ENCODE data around the gene PAK5.

Gene PAK5

DNA sequence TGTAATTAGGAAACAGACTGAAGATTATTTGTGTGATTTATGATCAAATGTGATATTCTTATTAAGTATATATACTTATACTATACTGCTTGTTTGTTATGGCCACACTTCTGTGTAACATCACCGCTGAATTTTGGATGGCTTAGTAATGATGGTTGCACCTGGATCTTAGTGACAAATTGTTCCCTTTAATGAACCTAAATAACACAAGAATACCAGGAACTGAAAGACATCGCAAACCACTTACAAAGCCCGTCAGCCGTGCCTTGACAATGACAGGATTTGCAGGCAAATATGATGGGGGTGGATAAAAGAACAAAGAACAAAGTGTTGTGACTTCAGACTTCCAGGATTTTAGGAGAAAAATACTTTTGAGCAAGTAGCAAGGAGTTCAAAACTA, 257.4 kb downstream of the PAK5 start:
- no peak for TF ChIP-seq CTCF (IDR thresholded peaks at IDR 0.05; ENCODE audit: low read depth, low read length, missing control alignments)
- DNase-seq (ENCODE audit: low read depth), result no peak

GRCh38 chr20:9578594-9578993, 260.3 kb downstream of the PAK5 start:
- TF ChIP-seq CTCF (IDR thresholded peaks at IDR 0.05; ENCODE audit: low read depth, low read length, missing control alignments), result no peak
- DNase-seq (ENCODE audit: low read depth), result no peak
- in situ Hi-C loops (cut with HindIII; ENCODE audit: low sequenced_read_pairs), result no loop called here
- no peak overlapping the region for H3K4me3 ChIP-seq (ENCODE audit: low read depth, low read length)

More for the DNA sequence above, 257.4 kb downstream of the PAK5 start:
- in situ Hi-C loops (cut with HindIII; ENCODE audit: low sequenced_read_pairs), result no loop called here
- no peak overlapping the region for H3K4me3 ChIP-seq (ENCODE audit: low read depth, low read length)

GRCh38 chr20:9577397-9577796, 261.5 kb downstream of the PAK5 start:
- no peak overlapping the region for H3K4me3 ChIP-seq (ENCODE audit: low read depth, low read length)
- in situ Hi-C loops (cut with HindIII; ENCODE audit: low sequenced_read_pairs), result no loop called here
- DNase-seq (ENCODE audit: low read depth), result no peak
- no peak for TF ChIP-seq CTCF (IDR thresholded peaks at IDR 0.05; ENCODE audit: low read depth, low read length, missing control alignments)

- H3K4me3 ChIP-seq (ENCODE audit: low read depth, low read length), result no peak overlapping the region
- DNase-seq (ENCODE audit: low read depth), result no peak
- in situ Hi-C loops (cut with HindIII; ENCODE audit: low sequenced_read_pairs), result no loop called here
- TF ChIP-seq CTCF (IDR thresholded peaks at IDR 0.05; ENCODE audit: low read depth, low read length, missing control alignments), result no peak
These were observed 262.2 kb downstream of the PAK5 start for GRCh38 chr20:9576695-9577094.

DNA sequence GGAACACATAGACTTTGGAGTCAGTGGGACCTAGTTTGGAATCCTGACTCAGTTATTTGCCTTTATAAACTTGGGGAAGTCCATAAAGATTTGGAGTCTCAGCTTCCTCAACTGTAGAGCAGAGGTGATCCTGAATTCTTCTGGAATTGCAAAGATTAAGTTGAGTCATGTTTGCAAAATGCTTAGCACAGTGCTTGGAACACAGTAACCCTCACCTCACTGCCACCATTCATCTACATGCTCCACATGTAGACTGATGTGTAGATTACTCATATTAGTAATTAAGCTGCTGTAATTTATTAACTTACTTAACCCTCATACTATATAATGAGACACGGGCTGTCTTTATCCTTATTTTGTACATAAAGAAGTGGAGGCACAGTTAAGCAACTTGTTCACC, 263.0 kb downstream of the PAK5 start:
- in situ Hi-C loops (cut with HindIII; ENCODE audit: low sequenced_read_pairs), result no loop called here
- no peak for DNase-seq (ENCODE audit: low read depth)
- TF ChIP-seq CTCF (IDR thresholded peaks at IDR 0.05; ENCODE audit: low read depth, low read length, missing control alignments), result no peak
- H3K4me3 ChIP-seq (ENCODE audit: low read depth, low read length), result no peak overlapping the region

GRCh38 chr20:9574776-9575175, 264.1 kb downstream of the PAK5 start:
- no peak overlapping the region for H3K4me3 ChIP-seq (ENCODE audit: low read depth, low read length)
- TF ChIP-seq CTCF (IDR thresholded peaks at IDR 0.05; ENCODE audit: low read depth, low read length, missing control alignments), result no peak
- DNase-seq (ENCODE audit: low read depth), result no peak
- in situ Hi-C loops (cut with HindIII; ENCODE audit: low sequenced_read_pairs), result no loop called here

GRCh38 chr20:9574181-9574580, 264.7 kb downstream of the PAK5 start:
- H3K4me3 ChIP-seq (ENCODE audit: low read depth, low read length), result no peak overlapping the region
- DNase-seq (ENCODE audit: low read depth), result no peak
- TF ChIP-seq CTCF (IDR thresholded peaks at IDR 0.05; ENCODE audit: low read depth, low read length, missing control alignments), result no peak
- in situ Hi-C loops (cut with HindIII; ENCODE audit: low sequenced_read_pairs), result no loop called here
